Measurements from ENCODE around the gene LIMCH1.
"Not testable (repeated sequence)": the region's sequence is repeated elsewhere in the genome, so short reads cannot be mapped to it uniquely, and the experiment has no call there.

LIMCH1 gene

DNA sequence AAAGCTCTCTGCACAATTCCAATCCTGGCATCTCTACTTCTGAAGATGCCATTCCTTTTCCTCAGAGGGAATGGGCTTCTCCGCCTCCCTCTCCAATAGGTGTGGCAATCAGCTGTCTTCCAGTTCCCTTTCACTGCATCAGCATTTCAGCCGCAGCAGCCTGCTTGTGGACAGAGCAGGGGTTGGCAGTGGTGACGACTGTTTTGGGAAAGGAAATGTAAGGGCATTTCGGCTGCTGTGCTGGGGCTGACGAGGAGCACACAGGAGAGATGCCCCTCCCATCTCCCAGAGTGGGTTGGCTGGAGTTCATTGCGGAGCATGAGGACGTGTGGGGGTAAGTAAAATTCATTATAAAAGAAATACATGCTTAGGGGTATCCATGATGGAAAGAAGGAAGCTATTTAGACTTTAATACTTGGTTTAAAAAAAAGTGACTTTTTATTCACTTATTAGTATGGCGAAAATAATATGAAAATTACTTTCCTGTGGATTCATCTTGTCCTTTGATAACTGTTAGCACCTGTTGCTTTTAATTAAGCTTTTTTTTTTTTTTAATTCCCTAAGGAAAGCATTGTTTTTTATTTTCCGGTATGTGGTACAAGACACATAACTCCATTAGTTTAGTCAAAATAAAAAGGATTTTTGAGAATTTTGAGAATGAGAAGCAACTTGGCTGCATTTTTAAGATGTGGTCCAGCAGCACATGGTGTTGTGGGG lies at the start of gene LIMCH1:
TSS of gene LIMCH1 (plus strand) at position 141 of the 717 bp plus-strand sequence. CDS start 67,839 bp downstream, outside the sequence.
- DNase-seq (ENCODE audit: low read depth in 2 of 2): no peak

GRCh38 chr4:41491081-41491576 lies 46.8 kb upstream of the LIMCH1 start:
- not testable (repeated sequence) for DNase-seq (ENCODE audit: low read depth in 2 of 2)

GRCh38 chr4:41496977-41497376 lies 41.0 kb upstream of the LIMCH1 start:
- no peak for DNase-seq (ENCODE audit: low read depth in 2 of 2)

DNA sequence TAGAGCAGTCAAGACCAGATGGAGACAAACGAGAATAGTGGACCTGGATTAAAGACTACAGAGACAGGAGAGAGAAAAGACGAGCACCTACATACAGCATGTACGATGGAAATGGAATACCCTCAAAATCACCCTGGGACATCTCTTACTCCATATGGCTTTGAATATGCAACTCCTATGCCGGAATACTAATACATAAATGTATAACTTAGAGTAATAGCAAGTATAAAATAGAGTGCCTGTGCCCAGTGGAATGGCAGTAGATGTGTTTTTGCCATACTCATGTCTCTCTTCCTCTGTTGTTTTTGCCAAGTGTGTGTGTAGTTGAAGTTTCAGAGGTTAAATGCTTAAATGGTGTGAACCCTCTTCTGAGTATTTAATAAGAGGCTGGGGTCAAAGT lies 39.8 kb upstream of the LIMCH1 start:
- DNase-seq (ENCODE audit: low read depth in 2 of 2): no peak

DNA sequence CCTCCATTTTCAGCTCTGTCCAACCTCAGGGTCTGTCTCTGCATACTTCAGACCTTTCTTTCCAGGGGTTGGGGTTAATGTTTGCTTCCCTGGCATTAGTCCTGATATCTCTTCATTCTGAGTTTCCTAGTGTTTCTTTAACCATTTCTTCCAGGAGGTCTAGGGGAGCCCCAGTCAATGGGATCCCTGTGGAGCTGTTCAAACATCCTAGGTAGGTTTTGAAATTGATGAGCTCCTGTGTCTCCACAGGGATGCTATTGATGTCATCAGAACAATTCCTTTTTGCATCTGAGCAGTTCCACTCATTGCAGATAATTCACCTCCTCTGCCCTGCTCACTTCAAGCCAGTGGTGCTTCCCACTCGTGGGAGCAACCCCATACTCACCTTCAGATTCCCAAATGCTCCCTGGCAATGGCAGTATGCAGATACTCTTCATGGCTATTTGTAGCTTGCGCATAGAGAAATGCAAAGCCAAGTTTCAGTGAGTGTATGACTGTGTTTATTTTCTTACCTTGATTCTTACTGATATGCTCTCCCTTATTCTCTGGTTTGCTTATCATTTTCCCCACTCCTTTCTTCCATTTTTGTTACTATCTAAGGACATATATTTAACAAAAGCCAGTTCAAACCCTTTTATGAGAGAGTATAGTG lies 33.7 kb upstream of the LIMCH1 start:
- DNase-seq (ENCODE audit: low read depth in 2 of 2): no peak

- DNase-seq (ENCODE audit: low read depth in 2 of 2): no peak
Measured at GRCh38 chr4:41505161-41505661, 32.7 kb upstream of the LIMCH1 start.

DNA sequence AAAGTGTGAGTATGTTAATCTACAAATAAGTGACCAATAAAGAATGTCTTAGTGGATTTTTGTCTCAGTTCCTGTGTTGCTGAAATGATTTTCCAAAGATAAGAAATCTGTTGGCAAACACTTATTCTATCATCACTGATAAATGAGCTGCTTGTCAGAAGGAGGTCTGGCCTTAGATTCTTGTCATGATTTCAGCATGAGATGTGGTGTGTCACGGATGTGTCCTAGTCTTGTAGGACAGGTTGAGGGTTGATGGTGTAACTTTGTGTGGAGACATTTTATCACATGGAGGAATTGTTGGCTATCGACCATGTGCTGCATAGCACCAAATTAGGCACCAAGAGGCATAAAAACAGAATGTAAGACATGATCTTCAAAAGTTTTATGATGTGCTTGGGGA lies 31.8 kb upstream of the LIMCH1 start:
- no peak for DNase-seq (ENCODE audit: low read depth in 2 of 2)

GRCh38 chr4:41507291-41507947 lies 30.5 kb upstream of the LIMCH1 start:
- no peak for DNase-seq (ENCODE audit: low read depth in 2 of 2)

GRCh38 chr4:41509451-41509866 lies 28.5 kb upstream of the LIMCH1 start:
- DNase-seq (ENCODE audit: low read depth in 2 of 2): no peak

- no peak for DNase-seq (ENCODE audit: low read depth in 2 of 2)
Measured at GRCh38 chr4:41510179-41510578, 27.8 kb upstream of the LIMCH1 start.

DNA sequence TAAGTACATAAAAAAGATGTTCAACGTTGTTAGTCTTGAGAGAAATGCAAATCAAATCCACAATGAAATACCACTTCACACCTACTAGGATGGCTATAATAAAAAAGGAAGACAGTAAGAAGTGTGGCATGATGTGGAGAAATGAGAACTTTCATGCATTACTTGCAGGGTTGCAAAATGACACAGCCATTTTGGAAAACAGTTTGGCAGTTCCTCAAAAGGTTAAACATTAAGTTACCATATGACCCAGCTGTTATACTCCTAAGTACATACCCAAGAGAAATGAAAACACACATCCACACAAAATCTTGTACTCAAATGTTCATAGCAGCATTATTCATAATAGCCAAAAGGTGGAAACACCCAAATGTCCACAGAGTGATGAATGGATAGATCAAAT lies 25.8 kb upstream of the LIMCH1 start:
- no peak for DNase-seq (ENCODE audit: low read depth in 2 of 2)

- no peak for DNase-seq (ENCODE audit: low read depth in 2 of 2)
Measured at GRCh38 chr4:41512596-41512995, 25.4 kb upstream of the LIMCH1 start.

GRCh38 chr4:41514169-41514568 lies 23.8 kb upstream of the LIMCH1 start:
- no peak for DNase-seq (ENCODE audit: low read depth in 2 of 2)

GRCh38 chr4:41514766-41515481 lies 23.0 kb upstream of the LIMCH1 start:
- no peak for DNase-seq (ENCODE audit: low read depth in 2 of 2)

GRCh38 chr4:41517121-41517520 lies 20.8 kb upstream of the LIMCH1 start:
- no peak for DNase-seq (ENCODE audit: low read depth in 2 of 2)

DNA sequence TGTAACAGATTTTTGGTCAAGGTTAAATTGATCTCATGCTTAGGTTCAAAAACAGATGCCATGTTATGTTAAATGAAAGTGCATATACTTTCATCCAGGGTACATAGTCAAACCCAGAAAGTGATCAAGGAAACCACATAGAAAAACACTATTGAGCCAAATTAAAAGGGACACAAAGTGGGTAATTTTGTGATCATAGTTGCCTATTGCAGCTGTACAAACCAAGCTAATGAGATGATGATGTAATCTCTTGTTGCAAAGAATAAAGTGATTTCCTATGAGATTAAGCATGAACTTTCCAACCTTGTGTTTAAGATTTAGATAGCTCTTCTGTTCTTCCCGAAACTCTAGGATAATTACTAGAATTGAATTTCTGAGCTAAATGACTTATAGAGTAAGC lies 20.2 kb upstream of the LIMCH1 start:
- no peak for DNase-seq (ENCODE audit: low read depth in 2 of 2)

GRCh38 chr4:41524425-41524824 lies 13.5 kb upstream of the LIMCH1 start:
- no peak for DNase-seq (ENCODE audit: low read depth in 2 of 2)

- DNase-seq (ENCODE audit: low read depth in 2 of 2): no peak
Measured at GRCh38 chr4:41525129-41525528, 12.8 kb upstream of the LIMCH1 start.

DNA sequence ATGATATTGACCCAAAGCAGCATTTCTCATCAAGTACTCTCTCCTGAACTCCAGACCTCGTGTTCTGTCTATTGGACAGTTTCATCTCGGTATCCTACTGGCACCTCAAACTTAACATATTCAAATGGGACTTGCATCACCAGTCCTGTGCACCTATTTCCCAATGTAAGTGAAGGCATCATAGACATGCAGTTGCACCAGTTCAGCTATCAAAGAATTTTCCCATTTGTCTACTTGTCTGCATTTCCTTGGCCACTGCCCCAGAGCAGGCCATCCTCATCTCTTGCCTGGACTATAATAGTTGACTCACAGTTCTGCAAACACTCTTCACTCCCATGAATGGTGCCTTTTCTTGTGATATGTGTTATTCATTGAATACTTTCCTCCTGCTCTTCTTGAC lies 11.3 kb upstream of the LIMCH1 start:
- DNase-seq (ENCODE audit: low read depth in 2 of 2): no peak

- DNase-seq (ENCODE audit: low read depth in 2 of 2): no peak
Measured at GRCh38 chr4:41528512-41529205, 9.3 kb upstream of the LIMCH1 start.

DNA sequence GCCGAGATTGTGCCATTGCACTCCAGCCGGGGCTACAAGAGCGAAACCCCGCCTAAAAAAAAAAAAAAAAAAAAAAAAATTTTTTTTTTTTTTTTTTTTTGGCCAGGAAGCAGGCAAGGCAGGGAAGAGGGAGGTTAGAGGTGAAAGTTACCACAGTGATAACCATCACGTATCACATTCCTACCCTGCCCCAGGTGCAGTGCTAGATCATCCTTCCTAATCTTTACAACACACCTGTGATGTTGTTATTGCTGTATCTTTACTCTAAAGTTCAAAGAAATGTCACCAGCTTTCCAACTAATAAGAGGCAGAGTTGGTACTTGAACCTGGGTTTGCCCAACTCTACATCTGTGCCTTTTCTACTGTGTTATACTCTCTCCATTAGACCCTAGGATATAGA lies 7.2 kb upstream of the LIMCH1 start:
- DNase-seq (ENCODE audit: low read depth in 2 of 2): no peak
